Hair follicle dermal papilla cell (primary cell): ENCODE results near the gene GGCX. TPM values are rescaled to one million over a fixed set of nuclear protein-coding genes. Genes with fewer than 3 reads are reported as not detected.

Experiments
- small RNA-seq: library from RNA; depleted of rRNA; stranded (forward); fragments of <200 nt; gene quantifications from one replicate; pipeline ENCODE3, GENCODE V24; 2012
- total RNA-seq: library from RNA; depleted of rRNA; stranded (reverse); fragments of >200 nt; gene quantifications from 2 replicates; pipeline ENCODE4 v1.2.3, GENCODE V29; 2012

Gene GGCX
- 49.3 and 54.7 TPM in 2 replicates for total RNA-seq

DNA sequence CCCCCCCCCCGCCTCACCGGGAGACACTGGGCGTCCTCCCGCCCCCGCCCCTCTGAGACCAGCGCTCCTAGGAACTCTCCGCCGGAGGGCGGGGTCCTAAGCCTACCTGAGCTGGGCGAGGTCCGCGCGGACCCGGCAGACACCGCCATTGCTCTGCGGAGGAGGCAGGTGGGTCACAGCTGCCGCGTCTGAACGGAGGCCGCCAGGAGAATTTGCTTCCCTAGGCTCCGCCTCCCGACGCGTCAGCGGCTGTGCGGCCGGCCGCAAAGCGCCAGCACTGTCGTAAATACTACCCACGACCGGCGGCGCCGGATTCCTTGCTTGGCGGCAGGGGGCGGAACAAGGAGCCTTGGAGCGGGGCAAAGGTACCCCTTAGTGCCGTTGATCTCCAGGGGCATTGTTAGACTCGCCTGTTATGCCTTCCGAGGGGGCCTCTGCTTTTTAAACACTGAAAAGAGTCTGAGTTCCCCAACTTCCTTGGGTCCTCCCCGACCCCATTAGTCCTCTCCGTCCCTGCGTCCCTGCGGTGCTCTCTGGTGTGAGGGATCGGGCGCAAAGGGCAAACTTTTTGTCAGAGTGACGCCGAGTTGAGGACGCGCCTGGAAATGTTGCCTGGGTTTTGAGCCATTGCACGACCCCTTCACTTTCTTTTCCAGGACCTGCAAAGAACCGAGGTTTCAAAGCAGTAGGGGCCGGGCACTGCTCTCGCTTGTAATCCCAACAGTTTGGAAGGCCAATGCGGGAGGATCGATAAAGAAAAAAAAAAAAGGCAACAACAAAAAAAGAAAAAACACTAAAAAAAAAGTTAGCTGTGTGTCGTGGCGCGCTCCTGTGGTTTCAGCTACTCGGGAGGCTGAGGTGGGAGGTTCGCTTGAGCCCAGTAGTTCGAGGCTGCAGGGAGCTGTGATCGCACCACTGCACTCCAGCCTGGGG lies at the start of gene GGCX:
GGCX (minus strand) TSS at position 214 of the 933 bp plus-strand sequence; CDS start at position 149, 65 bp downstream.

DNA sequence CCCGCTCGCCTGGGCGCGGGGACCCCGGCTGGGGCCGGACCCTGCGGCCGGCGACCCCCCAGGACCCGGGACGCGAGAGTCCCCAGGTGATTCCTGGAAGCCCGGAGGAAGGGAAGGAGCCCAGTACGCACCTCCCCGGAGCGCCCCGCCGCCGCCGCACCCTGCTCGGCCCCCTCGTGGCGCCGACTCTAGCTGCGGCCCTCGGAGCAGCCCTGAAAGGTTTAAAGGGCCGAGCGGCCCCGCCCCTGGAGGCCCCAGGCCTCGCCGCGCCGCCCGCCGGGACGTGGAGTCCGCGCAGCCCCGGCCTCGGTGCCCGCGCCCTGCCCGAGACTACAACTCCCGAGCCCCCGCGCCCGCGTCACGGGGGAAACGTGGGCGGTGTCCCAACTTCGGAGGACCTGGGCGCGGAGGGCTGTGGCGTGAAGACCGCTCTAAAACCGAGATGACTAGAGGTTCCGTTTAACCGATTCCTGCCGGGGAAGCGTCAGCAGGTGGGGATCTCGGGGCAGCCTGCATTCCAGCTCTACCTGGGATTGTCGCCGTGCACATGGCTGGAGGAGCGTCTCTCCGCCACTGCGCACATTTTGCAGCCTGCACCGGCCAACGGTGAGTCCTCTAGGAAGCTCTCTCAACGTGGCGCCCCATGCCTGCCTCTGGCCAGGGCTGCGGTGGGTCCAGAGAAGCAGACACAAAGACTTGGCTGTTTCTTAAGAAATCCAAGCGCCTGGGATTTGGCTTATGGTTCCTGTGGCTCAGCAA lies 41.4 kb upstream of the GGCX start, which contains the start of gene TMEM150A:
TMEM150A (minus strand) TSS at position 223 of the 759 bp plus-strand sequence. CDS start 750 bp downstream, outside the sequence.

DNA sequence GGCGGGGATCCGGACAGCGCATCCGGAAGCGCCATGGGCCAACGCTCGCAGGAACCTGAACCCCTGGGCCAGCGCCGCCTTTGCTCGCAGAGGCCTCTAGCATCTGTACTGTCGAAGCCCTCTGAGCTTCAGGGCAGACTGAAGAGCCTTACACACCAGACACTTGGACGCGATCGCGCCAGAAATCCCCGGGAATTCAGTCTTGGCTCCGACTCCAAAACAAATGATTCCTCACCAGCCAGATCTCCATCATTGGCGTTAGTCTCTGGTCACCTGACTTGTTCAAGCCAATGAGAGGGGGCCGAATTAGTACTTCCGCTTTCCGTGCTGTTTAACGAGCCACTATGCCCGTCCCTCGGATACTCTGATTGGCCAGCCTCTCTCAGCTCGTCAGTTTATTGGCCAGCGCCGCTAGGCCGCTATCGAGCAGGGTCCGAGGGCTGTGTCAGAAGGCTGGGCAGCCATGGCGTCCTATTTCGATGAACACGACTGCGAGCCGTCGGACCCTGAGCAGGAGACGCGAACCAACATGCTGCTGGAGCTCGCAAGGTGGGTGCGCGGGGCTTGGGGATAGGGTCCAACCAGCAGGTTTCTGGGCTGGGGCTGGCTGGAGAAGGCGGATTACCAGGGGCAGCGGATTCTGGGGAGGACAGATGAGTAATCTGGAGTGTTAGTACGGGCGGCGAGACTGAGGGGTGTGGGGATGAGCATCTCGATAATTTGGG lies 34.2 kb upstream of the GGCX start, which contains the start of gene RNF181:
RNF181 (plus strand) TSS at position 445 of the 725 bp plus-strand sequence; CDS start at position 464, 19 bp downstream.

DNA sequence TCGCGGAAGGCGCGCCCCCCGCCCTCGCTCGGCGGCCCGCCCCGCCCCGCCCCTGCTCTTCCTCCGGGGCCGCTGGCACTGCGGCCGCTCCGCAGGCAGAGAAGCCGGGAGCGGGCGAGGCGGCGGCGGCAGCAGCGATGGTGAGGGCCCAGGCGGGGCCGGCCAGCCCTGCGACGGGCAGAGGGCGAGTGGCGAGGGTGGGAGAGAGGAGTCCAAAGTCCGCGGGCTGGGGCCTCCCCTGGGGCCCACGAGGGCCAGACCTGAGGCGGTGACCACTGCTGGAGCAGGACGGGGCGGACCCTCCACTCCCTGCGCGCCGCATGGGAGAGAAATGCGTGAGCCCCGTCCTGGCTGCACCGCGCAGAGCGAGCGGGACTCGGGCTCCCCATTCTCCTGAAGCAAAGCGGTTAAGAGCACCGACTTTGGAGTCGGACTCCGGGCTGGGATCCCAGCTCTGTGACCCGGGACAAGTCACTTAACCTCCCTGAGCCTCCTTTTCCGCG lies 23.1 kb upstream of the GGCX start, which contains the start of gene VAMP5:
VAMP5 (plus strand) TSS at position 78 of the 503 bp plus-strand sequence; CDS start at position 138, 60 bp downstream.

DNA sequence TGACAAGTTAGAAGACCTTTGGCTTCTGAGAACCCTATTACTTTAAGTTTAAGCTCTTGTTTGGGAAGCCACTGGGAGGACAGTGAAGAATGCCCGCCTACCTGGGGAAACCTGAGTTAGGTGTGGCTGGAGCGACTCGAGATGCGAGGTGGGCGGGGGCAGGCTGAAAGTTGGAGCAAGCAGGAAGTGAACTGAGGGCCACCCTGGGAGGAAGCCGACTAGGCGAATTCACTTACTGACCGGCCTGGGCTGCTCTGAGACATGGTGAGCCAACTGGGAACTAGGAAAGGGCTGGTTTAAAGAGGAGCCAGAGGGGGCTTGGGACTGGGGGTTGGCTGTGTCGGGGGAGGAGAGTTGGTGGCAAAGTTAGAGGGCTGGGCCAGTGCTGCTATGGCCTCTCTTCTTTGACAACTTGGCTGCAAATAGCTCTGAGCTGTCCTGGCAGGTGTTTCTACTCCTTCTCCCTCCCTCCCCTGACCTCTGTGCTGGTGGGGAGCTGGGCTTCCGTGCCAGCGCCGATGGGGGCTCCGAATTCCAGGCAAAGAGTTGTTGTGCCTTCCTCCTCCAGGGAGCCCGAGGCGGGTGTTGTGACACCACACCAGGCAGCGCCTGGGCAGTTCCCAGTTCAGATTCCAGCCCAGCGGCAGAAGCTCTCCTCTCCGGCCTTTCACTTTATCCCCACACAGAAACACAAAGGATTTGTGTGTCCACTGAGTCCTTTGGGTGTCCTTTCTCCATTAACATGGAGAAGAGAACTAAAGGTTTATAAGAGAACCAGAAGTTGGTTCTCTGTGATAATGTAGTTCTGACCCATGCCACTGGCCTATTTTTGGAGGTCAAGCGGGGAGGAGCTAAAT lies 16.3 kb upstream of the GGCX start, which contains the start of gene VAMP8:
VAMP8 (plus strand) TSS at position 201 of the 857 bp plus-strand sequence; CDS start at position 262, 61 bp downstream.

DNA sequence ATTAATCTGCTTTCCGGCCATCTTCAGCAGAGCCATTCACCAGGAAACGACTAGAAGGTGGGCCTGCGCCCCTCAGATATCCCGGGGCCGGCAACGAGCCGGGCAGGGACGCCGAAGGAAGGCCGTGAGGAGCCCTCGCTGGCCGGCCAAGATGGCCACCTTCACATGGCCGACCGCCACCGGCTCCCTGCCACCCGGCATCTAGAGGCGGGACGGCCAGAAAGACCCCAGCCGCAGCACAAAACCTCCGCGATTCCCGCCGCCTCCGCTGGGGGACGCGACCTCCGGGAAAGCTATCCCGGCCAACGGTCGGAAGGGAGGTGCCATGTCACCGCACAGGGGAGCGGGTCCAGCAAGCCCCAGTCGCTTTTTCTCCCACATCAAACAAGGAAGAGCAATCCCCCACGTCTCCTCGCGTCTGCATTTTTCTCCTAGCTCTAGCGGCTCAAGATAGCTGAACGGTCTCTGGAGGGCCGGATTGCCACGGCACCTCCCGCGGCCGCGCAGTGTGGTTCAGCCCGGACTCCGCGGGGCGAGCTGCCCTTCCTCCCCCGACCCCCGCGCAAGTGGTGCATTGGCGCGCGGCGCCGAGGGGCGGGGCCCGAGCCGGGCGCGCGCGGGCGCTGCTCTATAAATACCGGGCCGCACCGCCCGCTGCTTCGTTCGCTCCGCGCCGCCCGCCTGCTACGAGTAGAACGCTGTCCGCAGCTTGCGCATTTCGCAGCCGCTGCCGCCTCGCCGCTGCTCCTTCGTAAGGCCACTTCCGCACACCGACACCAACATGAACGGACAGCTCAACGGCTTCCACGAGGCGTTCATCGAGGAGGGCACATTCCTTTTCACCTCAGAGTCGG lies 22.6 kb downstream of the GGCX start, which contains the start of gene MAT2A:
MAT2A (plus strand) TSS at position 662 of the 854 bp plus-strand sequence; CDS start at position 782, 120 bp downstream.

Small RNA genes lying within 50 kb of the gene (small RNA-seq; reads per million reads assigned to genes)
- not detected for gene RN7SL126P

Other genes with a start within 250 kb of the GGCX start
- gene TGOLN2, start 233.5 kb downstream of the GGCX start, total RNA-seq = 134 and 142 TPM in 2 replicates
- 48.3 and 51.9 TPM in 2 replicates for gene RETSAT, start 207.0 kb downstream of the GGCX start, total RNA-seq
- gene ELMOD3, start 206.7 kb downstream of the GGCX start, total RNA-seq = 15.3 and 23.2 TPM in 2 replicates
- 148 and 262 TPM in 2 replicates for gene CAPG, start 151.1 kb downstream of the GGCX start, total RNA-seq
- 1.6 TPM in 1 of 2 replicates, not detected in the other for gene SH2D6, start 142.8 kb downstream of the GGCX start, total RNA-seq
- gene MAT2A, start 22.3 kb downstream of the GGCX start, total RNA-seq = 240 and 245 TPM in 2 replicates
- 1.5 and 1.9 TPM in 2 replicates for gene VAMP8, start 16.1 kb upstream of the GGCX start, total RNA-seq
- gene VAMP5, start 22.9 kb upstream of the GGCX start, total RNA-seq = 32.5 and 59.5 TPM in 2 replicates
- gene RNF181, start 34.3 kb upstream of the GGCX start, total RNA-seq = 117 and 168 TPM in 2 replicates
- gene TMEM150A, start 41.2 kb upstream of the GGCX start, total RNA-seq = 15.9 and 22.7 TPM in 2 replicates
- gene C2orf68, start 50.6 kb upstream of the GGCX start, total RNA-seq = 20.2 and 24.3 TPM in 2 replicates
- 33.5 and 39.4 TPM in 2 replicates for gene USP39, start 54.7 kb upstream of the GGCX start, total RNA-seq
- gene SFTPB, start 106.7 kb upstream of the GGCX start, total RNA-seq = not detected in 2 replicates
- not detected in 2 replicates for gene GNLY, start 132.9 kb upstream of the GGCX start, total RNA-seq
- 3.6 and 5.7 TPM in 2 replicates for gene ATOH8, start 192.5 kb upstream of the GGCX start, total RNA-seq